Measurements from ENCODE around the gene ZNF354C.

Gene ZNF354C

DNA sequence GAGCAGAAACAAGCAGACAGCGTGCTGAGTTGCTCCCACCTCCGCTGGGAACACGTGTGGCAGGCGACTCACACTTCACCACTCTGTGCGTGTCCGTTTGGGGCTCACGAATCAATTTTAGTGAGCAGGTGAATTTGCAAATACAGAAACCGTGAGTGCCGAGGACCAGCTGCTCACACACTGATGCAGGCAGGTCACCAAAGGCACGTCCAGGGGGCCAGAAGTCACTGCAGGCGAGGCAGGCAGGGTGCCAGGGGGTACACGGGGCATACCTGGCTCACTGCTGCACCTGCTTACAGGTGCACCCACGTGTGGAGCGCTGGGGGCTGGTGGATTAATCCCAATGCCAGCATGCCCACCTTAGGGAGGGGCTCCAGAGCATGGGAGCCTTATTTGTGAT, 68.8 kb downstream of the ZNF354C start:
- DNase-seq = no peak

DNA sequence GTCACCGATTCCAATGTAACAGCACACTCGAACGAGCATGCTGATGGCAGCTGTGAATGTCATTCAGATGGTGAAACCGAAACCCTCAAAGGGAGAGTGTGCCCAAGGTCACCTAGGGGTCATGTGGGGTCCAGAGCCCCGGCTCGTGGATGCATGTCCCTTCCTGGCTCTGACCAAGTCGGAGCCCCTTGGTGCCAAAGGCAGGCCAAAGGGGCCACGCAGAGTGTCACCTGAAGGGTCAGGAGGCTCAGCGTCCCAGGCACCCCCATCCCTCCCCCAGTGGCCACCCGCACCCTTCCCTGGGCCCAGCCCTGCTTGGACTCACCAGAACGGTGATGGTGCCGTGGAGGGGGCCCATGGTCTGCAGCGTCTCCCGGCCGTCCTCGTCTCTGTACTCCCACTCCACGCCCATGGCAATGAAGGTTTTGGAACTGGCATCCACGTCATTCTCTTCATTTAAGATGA, 69.5 kb downstream of the ZNF354C start:
- no peak for DNase-seq

DNA sequence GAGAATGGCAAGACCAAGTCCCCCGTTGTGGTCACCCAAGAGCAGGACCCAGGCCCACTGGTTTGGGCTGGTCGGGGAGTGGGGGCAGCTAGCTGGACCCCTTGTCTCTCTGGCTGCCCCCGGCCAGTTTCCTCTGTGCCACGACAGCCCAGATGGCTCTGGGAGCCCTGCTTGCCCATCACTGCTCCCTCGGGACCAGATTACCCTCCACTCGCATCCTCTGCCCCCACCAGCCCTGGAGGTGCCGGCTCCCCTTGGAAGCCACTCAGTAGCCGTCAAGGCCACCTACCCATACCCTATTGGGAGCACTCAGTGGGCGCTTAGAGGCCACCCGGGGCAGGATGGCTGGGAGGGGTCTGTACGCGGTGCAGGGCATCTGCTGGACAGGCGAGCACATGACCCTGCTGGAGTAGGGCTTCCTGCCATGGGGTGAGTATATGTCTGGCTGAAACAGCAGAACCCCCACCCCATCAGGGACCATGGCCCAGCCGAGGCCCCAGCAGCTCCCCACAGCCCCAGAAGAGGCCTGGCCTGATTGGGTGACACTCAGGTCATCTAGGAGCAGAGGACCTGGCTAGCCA, 70.0 kb downstream of the ZNF354C start:
- DNase-seq = no peak

DNA sequence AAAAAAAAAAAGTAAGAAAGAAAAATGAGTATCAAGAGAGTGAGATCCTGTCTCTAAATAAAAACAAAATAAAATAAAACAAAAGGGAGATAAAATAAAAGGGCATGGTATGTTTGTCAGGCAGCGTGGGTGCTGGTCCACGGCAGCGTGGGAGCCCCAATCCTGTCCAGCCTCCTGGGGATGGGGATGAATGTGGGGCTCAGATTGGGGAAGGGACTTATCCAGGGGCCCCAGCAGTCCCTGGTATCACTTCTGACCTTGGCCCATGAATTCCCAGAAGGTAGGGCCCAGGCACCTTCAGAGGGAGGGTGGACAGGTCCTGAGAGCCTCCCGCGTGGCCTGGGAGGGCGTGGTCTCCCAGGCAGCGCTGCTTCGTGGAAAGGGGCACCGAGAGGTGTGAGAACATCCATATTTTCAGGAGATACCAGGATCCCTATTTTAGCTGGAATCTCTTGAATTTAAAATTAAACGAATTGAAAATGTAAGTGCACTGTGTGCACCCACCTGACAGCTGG, 71.2 kb downstream of the ZNF354C start:
- DNase-seq = no peak

DNA sequence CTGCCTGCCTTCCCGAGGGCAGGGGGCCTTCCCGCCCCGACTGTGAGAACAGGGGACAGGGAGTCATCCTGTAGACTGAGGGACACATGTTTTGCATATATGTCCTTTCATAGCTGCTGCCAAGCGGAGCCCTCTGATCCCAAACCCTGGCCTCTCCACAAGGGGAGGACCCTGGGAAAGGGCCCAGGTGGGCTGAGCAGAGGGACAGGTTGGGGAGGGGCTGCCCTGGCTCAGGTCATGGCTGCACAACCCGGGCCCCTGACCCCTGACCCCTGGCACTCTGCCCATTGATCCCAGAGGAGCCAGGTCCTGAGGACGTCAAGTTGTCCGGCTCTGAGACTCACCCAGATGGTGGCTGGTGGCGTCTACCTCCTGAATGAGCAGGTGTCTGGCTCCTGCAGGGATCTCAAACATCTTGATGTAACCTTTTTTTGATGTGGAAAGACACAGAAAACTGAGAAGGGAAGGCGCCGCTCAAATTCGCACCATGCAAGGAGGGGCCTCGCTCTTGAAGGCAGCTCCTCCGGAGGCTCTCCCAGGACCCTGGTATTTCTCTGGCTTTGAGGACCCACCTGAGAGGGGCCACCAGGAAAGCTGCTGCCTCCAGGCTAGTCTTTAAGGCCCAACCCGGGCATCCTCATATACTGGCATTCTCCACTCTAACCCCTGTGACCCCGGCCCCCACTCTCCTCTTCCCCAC, 71.9 kb downstream of the ZNF354C start:
- DNase-seq = no peak

DNA sequence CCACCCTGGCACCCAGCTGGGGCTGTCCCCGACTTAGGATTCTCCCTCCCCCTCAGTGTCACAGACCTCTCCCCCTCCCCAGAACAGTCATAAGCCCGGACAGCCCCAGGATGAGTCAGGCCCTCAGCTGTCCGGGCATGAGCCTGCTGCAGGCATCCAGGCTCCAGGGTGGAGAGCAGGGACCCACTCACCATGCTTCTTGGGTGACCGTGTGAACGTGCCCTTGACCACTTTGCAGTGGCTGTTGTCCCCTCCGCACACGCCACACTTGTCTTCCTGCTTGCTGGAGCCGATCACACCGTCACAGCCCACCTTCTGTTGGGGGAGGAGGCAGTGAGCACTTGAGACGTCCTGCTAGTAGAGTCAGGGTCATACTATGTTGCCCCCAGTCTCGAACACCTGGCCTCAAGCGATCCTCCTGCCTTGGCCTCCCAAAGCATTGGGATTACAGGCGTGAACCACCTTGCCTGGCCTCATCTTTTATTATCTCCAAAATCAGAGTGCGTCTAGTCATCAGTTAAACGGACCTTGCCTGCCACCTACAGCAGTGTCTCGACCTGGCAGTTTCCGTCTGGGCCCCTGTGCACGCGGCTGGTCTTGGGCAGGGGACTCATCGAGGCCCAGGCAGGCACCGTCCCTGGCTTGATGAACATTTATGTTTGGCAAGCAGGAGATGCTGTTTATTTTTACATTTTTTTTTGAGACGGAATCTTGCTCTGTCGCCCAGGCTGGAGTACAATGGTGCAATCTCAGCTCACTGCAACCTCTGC, 72.6 kb downstream of the ZNF354C start:
- no peak for DNase-seq
